Measurements from ENCODE around the gene EPHB6. TPM values are rescaled to one million over a fixed set of nuclear protein-coding genes. Genes with fewer than 3 reads are reported as not detected.
A peak's percentile ranks its signal among the peaks of the same experiment; 100 is the strongest.

Gene EPHB6
- total RNA-seq, 1 donor from 2014 or later: 2.4 TPM

GRCh38 chr7:142879060-142879459, 24.2 kb downstream of the EPHB6 start:
- peaks cover 14% of the 10 kb centered on the region for H3K27me3 Mint-ChIP-seq (ENCODE audit: low read depth)
- intact Hi-C loops (cut with micrococcal nuclease): no loop called here
- H3K36me3 Mint-ChIP-seq (ENCODE audit: low read depth): no peaks in the 10 kb centered on the region
- no peaks in the 10 kb centered on the region for H3K9me3 Mint-ChIP-seq
- H3K27ac Mint-ChIP-seq: no peak overlapping the region
- no peak for DNase-seq (ENCODE audit: low spot score)
- no peaks in the 10 kb centered on the region for H3K4me1 Mint-ChIP-seq (ENCODE audit: low read depth)
- no peak overlapping the region for H3K4me3 Mint-ChIP-seq (ENCODE audit: low read depth)

GRCh38 chr7:142880876-142881505, 26.1 kb downstream of the EPHB6 start:
- H3K27ac Mint-ChIP-seq: no peak overlapping the region
- peaks cover 14% of the 10 kb centered on the region for H3K27me3 Mint-ChIP-seq (ENCODE audit: low read depth)
- no peaks in the 10 kb centered on the region for H3K4me1 Mint-ChIP-seq (ENCODE audit: low read depth)

GRCh38 chr7:142881586-142882337, 26.9 kb downstream of the EPHB6 start:
- Mint-ChIP-seq H3K9me3 (no peaks in the 10 kb centered on the region), H3K4me1 (ENCODE audit: low read depth) (no peaks in the 10 kb centered on the region), H3K27ac (no peak overlapping the region), H3K27me3 (ENCODE audit: low read depth) (peaks cover 14% of the 10 kb centered on the region), H3K36me3 (ENCODE audit: low read depth) (no peaks in the 10 kb centered on the region), H3K4me3 (ENCODE audit: low read depth) (no peak overlapping the region)
- intact Hi-C loops (cut with micrococcal nuclease): no loop called here
- DNase-seq (ENCODE audit: low spot score): no peak

More at GRCh38 chr7:142880876-142881505, 26.1 kb downstream of the EPHB6 start:
- Mint-ChIP-seq H3K36me3 (ENCODE audit: low read depth) (no peaks in the 10 kb centered on the region), H3K9me3 (no peaks in the 10 kb centered on the region), H3K4me3 (ENCODE audit: low read depth) (no peak overlapping the region)
- intact Hi-C loops (cut with micrococcal nuclease): no loop called here
- peak; percentile 33 for DNase-seq (ENCODE audit: low spot score)

- Mint-ChIP-seq H3K4me3 (ENCODE audit: low read depth) (no peak overlapping the region), H3K9me3 (no peaks in the 10 kb centered on the region), H3K4me1 (ENCODE audit: low read depth) (no peaks in the 10 kb centered on the region), H3K27me3 (ENCODE audit: low read depth) (peaks cover 14% of the 10 kb centered on the region), H3K36me3 (ENCODE audit: low read depth) (no peaks in the 10 kb centered on the region), H3K27ac (no peak overlapping the region)
- no peak for DNase-seq (ENCODE audit: low spot score)
- intact Hi-C loops (cut with micrococcal nuclease): no loop called here
These were observed 27.4 kb downstream of the EPHB6 start for GRCh38 chr7:142882338-142882678.

- intact Hi-C loops (cut with micrococcal nuclease): no loop called here
- H3K36me3 Mint-ChIP-seq (ENCODE audit: low read depth): no peaks in the 10 kb centered on the region
- H3K27ac Mint-ChIP-seq: no peak overlapping the region
- H3K9me3 Mint-ChIP-seq: no peaks in the 10 kb centered on the region
- no peak for DNase-seq (ENCODE audit: low spot score)
- H3K4me1 Mint-ChIP-seq (ENCODE audit: low read depth): no peaks in the 10 kb centered on the region
- H3K4me3 Mint-ChIP-seq (ENCODE audit: low read depth): no peak overlapping the region
- peaks cover 14% of the 10 kb centered on the region for H3K27me3 Mint-ChIP-seq (ENCODE audit: low read depth)
These were observed 28.3 kb downstream of the EPHB6 start for GRCh38 chr7:142883145-142883544.

GRCh38 chr7:142883571-142884285, 28.9 kb downstream of the EPHB6 start:
- H3K4me3 Mint-ChIP-seq (ENCODE audit: low read depth): no peak overlapping the region
- DNase-seq (ENCODE audit: low spot score): no peak
- H3K27me3 Mint-ChIP-seq (ENCODE audit: low read depth): peaks cover 14% of the 10 kb centered on the region
- intact Hi-C loops (cut with micrococcal nuclease): no loop called here
- H3K4me1 Mint-ChIP-seq (ENCODE audit: low read depth): no peaks in the 10 kb centered on the region
- H3K9me3 Mint-ChIP-seq: no peaks in the 10 kb centered on the region
- no peaks in the 10 kb centered on the region for H3K36me3 Mint-ChIP-seq (ENCODE audit: low read depth)
- no peak overlapping the region for H3K27ac Mint-ChIP-seq

- H3K4me3 Mint-ChIP-seq (ENCODE audit: low read depth): no peak overlapping the region
- no peak overlapping the region for H3K27ac Mint-ChIP-seq
- H3K36me3 Mint-ChIP-seq (ENCODE audit: low read depth): no peaks in the 10 kb centered on the region
- no peaks in the 10 kb centered on the region for H3K4me1 Mint-ChIP-seq (ENCODE audit: low read depth)
- peaks cover 11% of the 10 kb centered on the region for H3K27me3 Mint-ChIP-seq (ENCODE audit: low read depth)
- no peak for DNase-seq (ENCODE audit: low spot score)
- H3K9me3 Mint-ChIP-seq: no peaks in the 10 kb centered on the region
- intact Hi-C loops (cut with micrococcal nuclease): no loop called here
These were observed 29.4 kb downstream of the EPHB6 start for GRCh38 chr7:142884286-142884640.

- no peak within 1 kb of the TSS for H3K4me3 Mint-ChIP-seq (ENCODE audit: low read depth)
- no peaks in the 10 kb centered on the region for H3K36me3 Mint-ChIP-seq (ENCODE audit: low read depth)
- peaks cover 4% of the 10 kb centered on the region for H3K27me3 Mint-ChIP-seq (ENCODE audit: low read depth)
- no peak within 1 kb of the TSS for H3K27ac Mint-ChIP-seq
- no peaks in the 10 kb centered on the region for H3K4me1 Mint-ChIP-seq (ENCODE audit: low read depth)
- DNase-seq (ENCODE audit: low spot score): no peak
- no peaks in the 10 kb centered on the region for H3K9me3 Mint-ChIP-seq
- intact Hi-C loops (cut with micrococcal nuclease): no loop called here
These were observed 30.7 kb downstream of the EPHB6 start, which contains the start of gene TRPV6 for GRCh38 chr7:142885311-142886230. Gene TRPV6, minus strand, starts transcription at chr7:142885745.

GRCh38 chr7:142886866-142887265, 32.0 kb downstream of the EPHB6 start:
- intact Hi-C loops (cut with micrococcal nuclease): no loop called here
- Mint-ChIP-seq H3K27ac (no peak overlapping the region), H3K4me3 (ENCODE audit: low read depth) (no peak overlapping the region), H3K27me3 (ENCODE audit: low read depth) (no peaks in the 10 kb centered on the region), H3K36me3 (ENCODE audit: low read depth) (no peaks in the 10 kb centered on the region), H3K4me1 (ENCODE audit: low read depth) (no peaks in the 10 kb centered on the region), H3K9me3 (no peaks in the 10 kb centered on the region)
- no peak for DNase-seq (ENCODE audit: low spot score)

GRCh38 chr7:142887282-142888015, 32.6 kb downstream of the EPHB6 start:
- no peak overlapping the region for H3K27ac Mint-ChIP-seq
- intact Hi-C loops (cut with micrococcal nuclease): no loop called here
- no peaks in the 10 kb centered on the region for H3K9me3 Mint-ChIP-seq
- no peaks in the 10 kb centered on the region for H3K36me3 Mint-ChIP-seq (ENCODE audit: low read depth)
- H3K4me3 Mint-ChIP-seq (ENCODE audit: low read depth): no peak overlapping the region
- H3K27me3 Mint-ChIP-seq (ENCODE audit: low read depth): no peaks in the 10 kb centered on the region
- no peaks in the 10 kb centered on the region for H3K4me1 Mint-ChIP-seq (ENCODE audit: low read depth)
- no peak for DNase-seq (ENCODE audit: low spot score)

- no peak overlapping the region for H3K27ac Mint-ChIP-seq
- no peak for DNase-seq (ENCODE audit: low spot score)
- H3K4me3 Mint-ChIP-seq (ENCODE audit: low read depth): no peak overlapping the region
- intact Hi-C loops (cut with micrococcal nuclease): no loop called here
- H3K9me3 Mint-ChIP-seq: no peaks in the 10 kb centered on the region
- H3K4me1 Mint-ChIP-seq (ENCODE audit: low read depth): no peaks in the 10 kb centered on the region
- H3K36me3 Mint-ChIP-seq (ENCODE audit: low read depth): no peaks in the 10 kb centered on the region
- H3K27me3 Mint-ChIP-seq (ENCODE audit: low read depth): no peaks in the 10 kb centered on the region
These were observed 34.9 kb downstream of the EPHB6 start for GRCh38 chr7:142889816-142890215.

- H3K4me1 Mint-ChIP-seq (ENCODE audit: low read depth): no peaks in the 10 kb centered on the region
- no peaks in the 10 kb centered on the region for H3K27me3 Mint-ChIP-seq (ENCODE audit: low read depth)
- intact Hi-C loops (cut with micrococcal nuclease): no loop called here
- no peak for DNase-seq (ENCODE audit: low spot score)
- no peak overlapping the region for H3K27ac Mint-ChIP-seq
- no peaks in the 10 kb centered on the region for H3K9me3 Mint-ChIP-seq
- no peaks in the 10 kb centered on the region for H3K36me3 Mint-ChIP-seq (ENCODE audit: low read depth)
- no peak overlapping the region for H3K4me3 Mint-ChIP-seq (ENCODE audit: low read depth)
These were observed 36.1 kb downstream of the EPHB6 start for GRCh38 chr7:142890874-142891485.

Measured in activated T-helper 2 cell treated with anti-CD3 and anti-CD28 coated beads, Interferon-gamma antibody, Interleukin-2, Interleukin-4, amounts not matched to agents 10 μg/mL and 5 μg/mL and 100 μg/mL, durations not matched to agents 14 hours and 24 hours and 36 hours (primary cell).